Left ventricle myocardium inferior (tissue), 1 donor: ENCODE data around the gene TMEM39B. TPM values are rescaled to one million over a fixed set of nuclear protein-coding genes. Genes with fewer than 3 reads are reported as not detected.
"Not testable (repeated sequence)": the region's sequence is repeated elsewhere in the genome, so short reads cannot be mapped to it uniquely, and the experiment has no call there.

Experiments
- DNase-seq: peaks from one replicate; pipeline ENCODE4 v3.0.0-alpha.2; 2020
- H3K27ac ChIP-seq: fragments of 200-600 bp; replicated peaks from 2 replicates; pipeline ENCODE4 v1.8.0; 2021
- H3K27me3 ChIP-seq: fragments of 200-600 bp; 2 replicates; pipeline ENCODE4 v1.8.0; 2021; ENCODE audit warnings: low read depth
- H3K36me3 ChIP-seq: fragments of 200-600 bp; 2 replicates; pipeline ENCODE4 v1.8.0; 2021
- H3K4me1 ChIP-seq: fragments of 200-600 bp; 2 replicates; pipeline ENCODE4 v1.8.0; 2021
- H3K4me3 ChIP-seq: fragments of 200-600 bp; 2 replicates; pipeline ENCODE4 v1.8.0; 2021; ENCODE audit warnings: mild to moderate bottlenecking, moderate library complexity
- H3K9me3 ChIP-seq: fragments of 200-600 bp; replicated peaks from 2 replicates; pipeline ENCODE4 v1.8.0; 2021
- CTCF ChIP-seq: fragments of 200-600 bp; IDR thresholded peaks from 2 replicates; pipeline ENCODE4 v1.8.0; 2021; ENCODE audit warnings: antibody characterized with exemption, mild to moderate bottlenecking, borderline replicate concordance
- intact Hi-C: fragments of 100-400 bp; cut with micrococcal nuclease; formaldehyde crosslinking; loops from one replicate; pipeline ENCODE4 v1.11.0; 2022
- total RNA-seq: library from RNA; stranded (reverse); fragmentation: NEBNext Ultra II Directional; extraction: Animal tissue kit (Norgen Biotek cat#: 25700); gene quantifications from one replicate; pipeline ENCODE4 v1.2.1, GENCODE V29; 2021
- donor health status: DM: no; HTN: yes; CAD: no; lungs with severe emphysema.

TMEM39B gene
- total RNA-seq, 1 donor from 2014 or later: 5.8 TPM

DNA sequence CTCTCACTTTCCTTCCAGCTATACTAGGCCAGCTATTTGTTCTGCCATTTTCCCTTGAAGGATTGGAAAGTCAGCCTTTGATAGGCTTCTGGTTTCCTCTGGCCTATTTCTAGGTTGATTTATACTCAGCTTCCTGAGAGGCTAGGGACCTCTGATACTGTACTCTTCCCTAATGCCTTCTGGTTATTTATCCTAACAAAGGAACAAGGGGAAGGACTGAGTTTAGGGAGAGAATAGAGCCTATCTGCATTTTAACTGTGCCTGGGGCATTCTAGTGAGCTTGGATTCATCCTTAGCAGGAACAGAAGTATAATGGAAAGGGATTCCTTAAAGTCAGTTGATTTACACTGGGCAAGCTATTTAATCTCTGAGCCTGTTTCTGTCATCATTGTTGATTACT, 11.8 kb upstream of the TMEM39B start:
- TF ChIP-seq CTCF: no peak

GRCh38 chr1:32062867-32063230, 9.9 kb upstream of the TMEM39B start:
- peak overlapping the region; percentile 51 for H3K27ac ChIP-seq
- H3K36me3 ChIP-seq: peaks cover 40% of the 10 kb centered on the region
- H3K9me3 ChIP-seq: no peaks in the 10 kb centered on the region
- no peak for DNase-seq
- no peak overlapping the region for H3K4me3 ChIP-seq
- H3K27me3 ChIP-seq: no peaks in the 10 kb centered on the region
- intact Hi-C loops: no loop called here
- H3K4me1 ChIP-seq: peaks cover 27% of the 10 kb centered on the region
- TF ChIP-seq CTCF: no peak

More for the DNA sequence above, 11.8 kb upstream of the TMEM39B start:
- DNase-seq: no peak
- H3K27ac ChIP-seq: no peak overlapping the region
- intact Hi-C loops: no loop called here
- H3K27me3 ChIP-seq: no peaks in the 10 kb centered on the region
- H3K36me3 ChIP-seq: peaks cover 57% of the 10 kb centered on the region
- H3K4me3 ChIP-seq: no peak overlapping the region
- H3K9me3 ChIP-seq: no peaks in the 10 kb centered on the region
- peaks cover 13% of the 10 kb centered on the region for H3K4me1 ChIP-seq

GRCh38 chr1:32063261-32063681, 9.5 kb upstream of the TMEM39B start:
- peaks cover 37% of the 10 kb centered on the region for H3K36me3 ChIP-seq
- intact Hi-C loops: no loop called here
- H3K4me1 ChIP-seq: peaks cover 27% of the 10 kb centered on the region
- no peaks in the 10 kb centered on the region for H3K9me3 ChIP-seq
- peak overlapping the region; percentile 51 for H3K27ac ChIP-seq
- H3K4me3 ChIP-seq: no peak overlapping the region
- no peaks in the 10 kb centered on the region for H3K27me3 ChIP-seq
- peak; percentile 64 for TF ChIP-seq CTCF
- DNase-seq: no peak

GRCh38 chr1:32065613-32066488, 6.9 kb upstream of the TMEM39B start:
- H3K9me3 ChIP-seq, H3K27me3 ChIP-seq, H3K4me3 ChIP-seq, DNase-seq, intact Hi-C loops: not testable (repeated sequence)
- Histone ChIP-seq H3K27ac (peak overlapping the region; percentile 63), H3K4me1 (peaks cover 27% of the 10 kb centered on the region), H3K36me3 (peaks cover 12% of the 10 kb centered on the region)

- DNase-seq: peak; percentile 22
- peaks cover 27% of the 10 kb centered on the region for H3K4me1 ChIP-seq
- peaks cover 5% of the 10 kb centered on the region for H3K36me3 ChIP-seq
- H3K27ac ChIP-seq: peak overlapping the region; percentile 63
- intact Hi-C loops: no loop called here
- no peak for TF ChIP-seq CTCF
- H3K27me3 ChIP-seq: no peaks in the 10 kb centered on the region
- no peak overlapping the region for H3K4me3 ChIP-seq
- no peaks in the 10 kb centered on the region for H3K9me3 ChIP-seq
Measured at GRCh38 chr1:32066489-32066873, 6.3 kb upstream of the TMEM39B start.

DNA sequence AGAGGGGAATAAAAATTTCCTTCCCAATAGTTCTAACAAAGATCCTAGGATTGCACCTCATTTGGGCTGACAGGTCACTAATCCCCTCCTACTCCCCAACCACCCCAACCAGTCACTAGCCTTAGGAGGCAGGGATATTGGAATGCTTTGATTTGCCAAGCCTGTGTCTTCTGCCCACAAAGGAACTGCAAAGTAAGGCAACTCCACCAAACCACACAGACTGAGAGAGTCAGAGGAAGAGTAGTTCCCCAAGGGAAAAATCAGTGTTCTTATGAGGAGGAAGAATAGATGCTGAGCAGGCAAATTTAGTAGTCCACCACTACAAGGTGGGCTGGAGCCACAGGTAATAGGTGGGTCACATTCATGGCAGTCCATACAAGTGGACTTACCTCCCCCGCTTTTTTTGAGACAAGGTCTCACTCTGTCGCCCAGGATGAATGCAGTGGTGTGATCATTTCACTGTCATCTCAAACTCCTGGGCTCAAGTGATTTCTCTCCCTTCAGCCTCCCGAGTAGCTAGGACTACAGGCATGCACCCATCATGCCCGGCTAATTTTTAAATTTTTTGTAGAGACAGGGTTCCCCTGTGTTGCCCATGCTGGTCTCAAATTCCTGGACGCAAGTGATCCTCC, 3.7 kb upstream of the TMEM39B start:
- intact Hi-C loops: no loop called here
- Histone ChIP-seq H3K4me1 (peaks cover 38% of the 10 kb centered on the region), H3K27ac (no peak overlapping the region), H3K4me3 (no peak overlapping the region), H3K27me3 (no peaks in the 10 kb centered on the region), H3K36me3 (no peaks in the 10 kb centered on the region), H3K9me3 (no peaks in the 10 kb centered on the region)
- no peak for DNase-seq
- TF ChIP-seq CTCF: no peak
